GM21529 (cell line): ENCODE measurements around the gene CARD10.

Experiments
- ATAC-seq: cut with Tn5 transposase; IDR thresholded peaks from one replicate; pipeline ENCODE4 v1.9.1; 2021; ENCODE audit not compliant: unreplicated experiment

Gene CARD10

GRCh38 chr22:37507731-37508130, 11.5 kb downstream of the CARD10 start:
- no peak for ATAC-seq

GRCh38 chr22:37505989-37506388, 13.2 kb downstream of the CARD10 start:
- no peak for ATAC-seq

- no peak for ATAC-seq
Observed at GRCh38 chr22:37505565-37505964, 13.7 kb downstream of the CARD10 start.

- no peak for ATAC-seq
Observed at GRCh38 chr22:37504964-37505363, 14.3 kb downstream of the CARD10 start.

GRCh38 chr22:37503850-37504249, 15.4 kb downstream of the CARD10 start:
- no peak for ATAC-seq

- ATAC-seq = no peak
Observed at GRCh38 chr22:37503183-37503683, 16.0 kb downstream of the CARD10 start.

GRCh38 chr22:37502342-37503182, 16.7 kb downstream of the CARD10 start:
- ATAC-seq = no peak

GRCh38 chr22:37501610-37502341, 17.4 kb downstream of the CARD10 start:
- ATAC-seq = no peak

- ATAC-seq = no peak
Observed at GRCh38 chr22:37500745-37501609, 18.2 kb downstream of the CARD10 start.

- no peak for ATAC-seq
Observed at GRCh38 chr22:37499789-37500540, 19.2 kb downstream of the CARD10 start.

GRCh38 chr22:37499027-37499707, 20.0 kb downstream of the CARD10 start:
- no peak for ATAC-seq

GRCh38 chr22:37498289-37498909, 20.8 kb downstream of the CARD10 start:
- ATAC-seq = peak; percentile 53

GRCh38 chr22:37497062-37497599, 22.1 kb downstream of the CARD10 start:
- ATAC-seq = no peak

- ATAC-seq = no peak
Observed at GRCh38 chr22:37496651-37497050, 22.6 kb downstream of the CARD10 start.

- ATAC-seq = no peak
Observed at GRCh38 chr22:37493979-37494378, 25.2 kb downstream of the CARD10 start.

- ATAC-seq = no peak
Observed at GRCh38 chr22:37492428-37493344, 26.5 kb downstream of the CARD10 start.

GRCh38 chr22:37491559-37492427, 27.4 kb downstream of the CARD10 start:
- ATAC-seq = no peak
